Mucosa of rectum (tissue), 2 donors: Measurements from ENCODE around the gene CHRNE.
"Not testable (repeated sequence)": the region's sequence is repeated elsewhere in the genome, so short reads cannot be mapped to it uniquely, and the experiment has no call there.

Experiments used
- H3K27ac ChIP-seq, 2 donors: one replicate each; pipeline ENCODE4 v1.7.0; 2013; ENCODE audit warnings: inconsistent platforms in 2 of 2, low read depth in 2 of 2, low read length in 2 of 2
- H3K27me3 ChIP-seq, 2 donors: one replicate each; pipeline ENCODE4 v1.7.0; 2013; ENCODE audit warnings: low read length in 2 of 2; ENCODE audit not compliant: control insufficient read depth in 2 of 2, insufficient read depth in 2 of 2
- H3K36me3 ChIP-seq, 2 donors: one replicate each; pipeline ENCODE4 v1.7.0; 2013; ENCODE audit warnings: low read length in 2 of 2; ENCODE audit not compliant: control insufficient read depth in 2 of 2, insufficient read depth in 2 of 2
- H3K4me1 ChIP-seq, 2 donors: one replicate each; pipeline ENCODE4 v1.7.0; 2013; ENCODE audit warnings: low read length in 2 of 2, mild to moderate bottlenecking in 1 of 2; ENCODE audit not compliant: control insufficient read depth in 2 of 2, insufficient read depth in 2 of 2
- H3K4me3 ChIP-seq, 2 donors: one replicate each; pipeline ENCODE4 v1.7.0; 2013; ENCODE audit warnings: low read length in 2 of 2
- H3K9ac ChIP-seq, 2 donors: one replicate each; pipeline ENCODE4 v1.7.0; 2013; ENCODE audit warnings: low read length in 2 of 2, low read depth in 1 of 2, mild to moderate bottlenecking in 1 of 2
- H3K9me3 ChIP-seq, 2 donors: one replicate each; pipeline ENCODE4 v1.7.0; 2013; ENCODE audit warnings: low read length in 2 of 2; ENCODE audit not compliant: control insufficient read depth in 2 of 2
- donor health status: healthy.
- donor health status: Normal muscosa, but diverticular disease.

CHRNE gene

DNA sequence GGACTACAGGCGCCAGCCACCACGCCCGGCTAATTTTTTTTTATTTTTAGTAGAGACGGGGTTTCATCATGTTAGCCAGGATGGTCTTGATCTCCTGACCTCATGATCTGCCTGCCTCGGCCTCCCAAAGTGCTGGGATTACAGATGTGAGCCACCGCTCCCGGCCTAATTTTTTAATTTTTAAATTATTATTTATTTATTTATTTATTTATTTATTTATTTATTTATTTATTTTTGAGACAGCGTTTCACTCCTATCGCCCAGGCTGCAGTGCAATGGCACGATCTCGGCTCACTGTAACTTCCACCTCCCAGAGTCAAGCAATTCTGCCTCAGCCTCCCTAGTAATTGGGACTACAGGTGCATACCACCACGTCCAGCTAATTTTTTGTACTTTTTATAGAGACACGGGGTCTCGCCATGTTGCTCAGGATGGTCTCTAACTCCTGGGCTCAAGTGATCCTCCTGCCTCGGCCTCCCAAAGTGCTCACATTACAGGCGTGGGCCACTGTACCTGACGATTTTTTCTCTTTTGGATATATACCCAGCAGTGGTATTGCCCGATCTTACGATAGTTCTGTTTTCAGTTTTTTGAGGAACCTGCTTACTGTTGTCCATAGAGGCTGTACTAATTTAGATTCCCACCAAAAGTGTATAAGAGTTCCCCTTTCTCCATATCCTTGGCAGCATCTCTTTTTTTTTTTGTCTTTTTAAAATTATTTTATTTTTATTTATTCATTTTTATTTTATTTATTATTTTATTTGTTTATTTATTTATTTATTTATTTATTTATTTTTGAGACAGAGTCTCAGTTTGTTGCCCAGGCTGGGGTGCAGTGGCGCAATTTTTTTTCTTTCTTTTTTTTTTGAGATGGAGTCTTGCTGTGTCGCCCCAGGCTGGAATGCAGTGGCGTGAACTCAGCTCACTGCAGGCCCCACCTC lies 33.6 kb downstream of the CHRNE start:
- not testable (repeated sequence) for H3K9ac ChIP-seq, H3K4me1 ChIP-seq, H3K4me3 ChIP-seq, H3K27ac ChIP-seq, H3K9me3 ChIP-seq, H3K27me3 ChIP-seq, H3K36me3 ChIP-seq

DNA sequence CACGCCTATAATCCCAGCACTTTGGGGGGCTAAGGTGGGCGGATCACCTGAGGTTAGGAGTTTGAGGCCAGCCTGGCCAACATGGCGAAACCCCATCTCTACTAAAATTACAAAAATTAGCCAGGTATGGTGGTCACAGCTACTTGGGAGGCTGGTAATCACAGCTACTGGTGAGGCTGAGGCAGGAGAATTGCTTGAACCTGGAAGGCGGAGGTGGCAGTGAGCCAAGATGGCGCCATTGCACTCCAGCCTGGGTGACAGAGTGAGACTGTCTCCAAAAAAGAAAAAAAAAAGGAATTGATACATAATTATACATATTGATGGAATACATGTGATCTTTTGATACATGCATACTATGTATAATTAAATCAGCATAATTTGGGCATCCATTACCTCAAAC lies 35.4 kb downstream of the CHRNE start:
- not testable (repeated sequence) for H3K4me3 ChIP-seq, H3K4me1 ChIP-seq, H3K9me3 ChIP-seq, H3K27me3 ChIP-seq, H3K9ac ChIP-seq, H3K27ac ChIP-seq, H3K36me3 ChIP-seq

DNA sequence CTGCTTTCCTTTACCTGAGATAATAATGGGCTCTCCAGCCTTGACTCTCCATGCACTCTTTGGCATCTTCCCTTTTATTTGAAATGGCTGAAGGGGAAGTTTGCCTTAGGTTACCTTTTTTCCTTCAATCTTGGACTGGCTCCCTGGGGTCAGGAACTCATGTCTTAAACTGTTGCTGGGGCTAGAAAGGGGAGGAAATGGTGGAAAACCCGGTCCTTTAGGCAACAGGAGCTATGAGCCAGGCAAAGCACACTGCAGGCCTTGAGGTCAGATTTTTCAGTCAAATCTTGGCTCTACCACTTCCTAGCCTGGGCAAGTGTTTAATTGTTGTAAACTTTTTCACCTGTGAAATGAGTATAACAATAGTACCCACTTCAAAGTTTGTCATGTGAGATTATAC lies 39.6 kb downstream of the CHRNE start:
- Histone ChIP-seq H3K9me3 (no peaks in the 10 kb centered on the region), H3K27ac (no peak overlapping the region), H3K36me3 (peaks cover 3 to 17% of the 10 kb centered on the region in 2 donors), H3K4me1 (peaks cover 0 to 3% of the 10 kb centered on the region in 2 donors), H3K27me3 (no peaks in the 10 kb centered on the region), H3K4me3 (no peak overlapping the region), H3K9ac (no peak overlapping the region)

DNA sequence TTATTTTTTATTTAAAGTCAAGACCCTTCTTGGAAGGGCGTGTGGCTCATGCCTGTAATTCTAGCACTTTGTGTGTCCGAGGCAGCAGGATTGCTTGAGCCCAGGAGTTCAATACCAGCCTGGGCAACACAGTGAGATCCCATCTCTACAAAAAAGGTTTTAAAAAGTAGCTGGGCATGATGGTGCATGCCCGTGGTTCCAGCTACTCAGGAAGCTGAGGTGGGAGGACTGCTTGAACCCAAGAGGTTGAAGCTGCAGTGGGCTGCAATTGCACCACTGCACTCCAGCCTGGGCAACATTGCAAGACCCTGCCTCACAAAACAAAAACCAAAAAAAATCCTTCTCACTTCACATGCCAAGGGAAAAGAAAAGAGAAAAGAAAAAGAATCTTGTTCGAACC lies 40.2 kb downstream of the CHRNE start:
- Histone ChIP-seq H3K9me3 (no peaks in the 10 kb centered on the region), H3K36me3 (peaks cover 3 to 17% of the 10 kb centered on the region in 2 donors), H3K27me3 (no peaks in the 10 kb centered on the region), H3K9ac (no peak overlapping the region), H3K27ac (no peak overlapping the region), H3K4me1 (peaks cover 3 to 6% of the 10 kb centered on the region in 2 donors), H3K4me3 (no peak overlapping the region)

DNA sequence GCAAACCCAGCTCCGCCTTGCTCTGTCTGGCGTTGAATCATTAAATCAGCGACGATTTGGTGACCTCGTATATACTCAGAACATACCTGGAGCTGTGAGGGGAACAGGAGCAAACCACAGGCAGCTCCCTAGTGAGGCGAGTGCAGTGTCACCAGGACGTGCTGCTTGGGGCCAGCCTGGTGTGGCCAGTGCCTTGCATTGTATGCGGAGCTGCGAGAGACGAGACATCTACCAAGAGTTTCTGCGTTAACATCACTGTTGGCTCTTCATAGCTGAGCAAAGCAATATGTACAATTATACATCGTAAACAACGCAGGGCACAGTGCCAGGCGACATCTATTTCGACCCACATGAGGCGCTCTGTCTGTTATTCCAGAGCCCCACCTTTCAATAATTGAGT lies 41.8 kb downstream of the CHRNE start:
- Histone ChIP-seq H3K9ac (no peak overlapping the region), H3K4me1 (peaks cover 3 to 7% of the 10 kb centered on the region in 2 donors), H3K4me3 (no peak overlapping the region), H3K36me3 (peaks cover 3 to 21% of the 10 kb centered on the region in 2 donors), H3K27me3 (no peaks in the 10 kb centered on the region), H3K9me3 (no peaks in the 10 kb centered on the region), H3K27ac (no peak overlapping the region)

GRCh38 chr17:4860651-4861050 lies 42.2 kb downstream of the CHRNE start:
- H3K9ac ChIP-seq, result no peak overlapping the region
- H3K27ac ChIP-seq, result no peak overlapping the region
- H3K4me1 ChIP-seq, result peaks cover 3 to 7% of the 10 kb centered on the region in 2 donors

GRCh38 chr17:4859816-4860625 lies 42.9 kb downstream of the CHRNE start:
- Histone ChIP-seq H3K4me1 (peaks cover 3 to 7% of the 10 kb centered on the region in 2 donors), H3K9me3 (no peaks in the 10 kb centered on the region), H3K9ac (no peak overlapping the region), H3K27ac (no peak overlapping the region), H3K27me3 (no peaks in the 10 kb centered on the region), H3K4me3 (no peak overlapping the region), H3K36me3 (peaks cover 0 to 24% of the 10 kb centered on the region in 2 donors)

More at GRCh38 chr17:4860651-4861050, 42.2 kb downstream of the CHRNE start:
- Histone ChIP-seq H3K9me3 (no peaks in the 10 kb centered on the region), H3K27me3 (no peaks in the 10 kb centered on the region), H3K4me3 (no peak overlapping the region), H3K36me3 (peaks cover 0 to 24% of the 10 kb centered on the region in 2 donors)

DNA sequence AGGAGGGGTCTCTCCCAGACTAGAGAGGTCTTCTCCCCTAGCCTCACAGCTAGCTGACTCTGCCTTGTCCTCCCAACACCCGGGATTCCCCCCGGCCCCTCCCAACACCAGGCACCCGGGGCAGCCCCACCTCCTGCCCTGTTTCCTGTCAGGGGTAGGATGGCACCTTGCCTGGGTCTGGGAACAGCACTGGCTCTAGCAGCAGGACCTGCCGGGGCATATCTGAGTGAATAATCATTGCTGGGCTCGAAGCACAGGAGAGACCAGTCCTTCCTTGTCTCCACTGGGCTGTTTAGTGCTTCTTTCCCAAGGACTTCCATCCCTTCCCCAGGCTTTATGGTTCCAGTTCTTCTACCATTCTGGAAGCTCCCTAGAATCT lies 44.0 kb downstream of the CHRNE start:
- Histone ChIP-seq H3K27ac (peak overlapping the region in 1 of 2 donors; percentile 18), H3K9me3 (no peaks in the 10 kb centered on the region), H3K9ac (no peak overlapping the region), H3K27me3 (no peaks in the 10 kb centered on the region), H3K4me3 (no peak overlapping the region), H3K4me1 (peaks cover 3 to 7% of the 10 kb centered on the region in 2 donors), H3K36me3 (peaks cover 4 to 24% of the 10 kb centered on the region in 2 donors)

- H3K4me1 ChIP-seq, result peaks cover 3 to 7% of the 10 kb centered on the region in 2 donors
These were observed 44.6 kb downstream of the CHRNE start for GRCh38 chr17:4858068-4858881.

More at GRCh38 chr17:4858068-4858881, 44.6 kb downstream of the CHRNE start:
- peaks cover 6 to 26% of the 10 kb centered on the region in 2 donors for H3K36me3 ChIP-seq
- no peak overlapping the region for H3K27ac ChIP-seq
- H3K27me3 ChIP-seq, result no peaks in the 10 kb centered on the region
- H3K4me3 ChIP-seq, result no peak overlapping the region
- no peaks in the 10 kb centered on the region for H3K9me3 ChIP-seq
- no peak overlapping the region for H3K9ac ChIP-seq
